Suppressor macrophage treated with lipopolysaccharide for 1 hour (primary cell): ENCODE results near the gene GALNT2.

Experiments
- DNase-seq, 3 donors: peaks; one replicate each; pipeline ENCODE4 v3.0.0-alpha.2; 2020 to 2022

The GALNT2 gene

DNA sequence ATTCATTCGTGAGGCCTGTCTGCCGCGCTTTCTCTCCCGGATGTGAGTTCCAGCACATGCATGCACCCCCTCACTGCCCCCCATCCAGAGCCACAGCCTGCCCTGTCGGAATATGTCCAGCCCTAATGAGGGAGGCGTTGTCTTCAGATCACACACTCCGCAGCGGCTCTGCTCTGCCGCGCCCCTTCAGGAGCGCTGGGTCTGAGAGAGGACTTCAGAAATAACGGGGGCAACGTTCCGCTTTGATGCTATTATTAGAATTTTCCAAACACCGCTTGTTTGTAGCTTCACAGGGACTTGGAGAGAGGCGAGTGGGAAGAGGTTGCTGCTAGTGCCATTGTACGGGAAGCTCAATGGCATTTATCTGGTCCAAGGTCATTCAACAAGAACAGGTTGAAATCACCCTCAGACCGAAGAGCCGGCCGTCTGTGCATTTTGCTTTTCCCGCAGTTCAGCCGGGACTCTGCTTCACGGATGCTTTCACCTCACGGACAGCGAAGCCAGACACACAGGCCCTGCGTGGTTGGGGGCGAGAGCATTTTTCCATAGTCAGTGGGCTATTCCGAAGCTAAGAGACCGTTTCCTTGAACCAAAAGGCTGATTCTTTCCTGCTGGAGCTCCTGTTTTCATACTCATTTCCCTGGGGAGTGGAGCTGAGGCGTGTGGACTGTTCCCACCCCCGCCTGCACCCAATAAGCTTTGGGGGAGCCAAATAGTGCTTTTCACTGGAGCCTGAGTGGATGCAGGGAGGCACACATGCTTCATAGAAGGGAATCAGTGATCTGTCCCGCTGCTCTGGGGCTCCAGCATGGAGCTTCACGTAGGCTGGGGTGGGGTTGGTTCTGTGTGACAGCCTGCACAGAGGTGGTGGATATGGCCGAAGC is 69.7 kb downstream of the GALNT2 start:
- DNase-seq, result no peak

DNA sequence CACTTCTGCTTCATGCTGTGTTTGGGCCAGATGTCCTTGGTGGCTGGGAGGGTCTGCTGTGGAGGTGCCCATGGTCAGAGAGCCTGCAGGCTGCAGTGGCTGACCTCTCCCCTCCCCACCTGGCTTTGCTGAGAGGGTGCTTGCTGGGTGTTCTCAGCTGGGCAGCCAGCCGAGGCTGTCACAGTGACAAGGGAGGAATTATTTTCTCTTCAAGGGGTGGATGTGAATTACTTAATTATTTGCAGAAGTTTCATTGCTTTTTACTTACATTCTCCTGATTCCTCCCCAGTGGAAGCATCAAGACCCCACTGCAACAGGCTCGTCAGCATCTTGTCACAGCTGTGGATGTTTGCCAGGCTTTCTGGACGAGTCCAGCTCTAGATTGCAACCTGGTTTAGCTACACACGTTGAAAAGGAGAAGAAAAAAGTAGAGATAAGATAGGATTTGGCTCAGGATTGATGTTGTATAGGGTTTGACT is 70.3 kb downstream of the GALNT2 start:
- DNase-seq, result no peak

DNA sequence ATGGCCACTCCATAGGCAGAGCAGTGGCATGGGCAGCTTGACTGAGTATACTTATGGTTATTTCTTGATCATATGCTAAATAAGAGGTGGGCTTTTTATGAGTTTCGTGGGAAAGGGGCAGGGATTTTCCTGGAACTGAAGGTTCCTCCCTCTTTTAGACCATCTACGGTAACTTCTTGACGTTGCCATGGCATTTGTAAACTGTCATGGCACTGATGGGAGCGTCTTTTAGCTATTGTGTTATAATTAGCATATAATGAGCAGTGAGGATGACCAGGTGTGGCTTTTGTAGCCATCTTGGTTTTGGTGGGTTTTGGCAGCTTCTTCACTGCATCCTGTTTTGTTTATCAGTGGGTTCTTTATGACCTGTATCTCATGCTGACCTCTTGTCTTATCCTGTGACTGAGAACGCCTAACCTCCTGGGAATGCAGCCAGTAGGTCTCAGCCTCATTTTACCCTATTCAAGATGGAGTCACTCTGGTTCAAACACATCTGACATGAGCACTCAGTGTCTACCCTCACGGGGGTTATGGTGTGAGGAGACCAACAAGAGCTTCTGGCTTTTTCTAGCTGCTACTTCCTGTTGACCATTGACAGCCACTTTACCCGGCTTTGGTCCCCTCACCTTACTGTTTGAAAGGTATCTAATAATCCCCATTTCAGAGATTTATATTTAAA is 71.7 kb downstream of the GALNT2 start:
- no peak for DNase-seq

DNA sequence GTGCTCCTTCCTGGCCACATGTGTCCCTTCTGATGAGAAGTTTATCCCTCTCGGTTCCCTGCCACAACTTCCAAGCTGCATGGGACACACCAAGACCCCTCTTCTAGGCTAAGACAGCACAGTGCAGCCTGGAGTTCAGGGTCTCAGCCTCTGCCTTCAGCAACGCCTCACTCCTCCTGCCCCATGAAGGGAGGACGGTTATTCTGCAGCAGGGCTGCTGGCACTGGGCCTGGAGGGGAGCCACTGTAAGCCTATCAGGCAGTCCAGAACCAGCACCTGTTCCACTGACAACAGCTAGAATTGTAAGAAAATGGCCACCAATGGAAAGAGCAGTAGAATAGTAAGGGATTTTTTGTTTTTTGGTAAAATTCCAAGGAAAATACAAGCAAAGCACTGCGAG is 72.3 kb downstream of the GALNT2 start:
- DNase-seq, result no peak

DNA sequence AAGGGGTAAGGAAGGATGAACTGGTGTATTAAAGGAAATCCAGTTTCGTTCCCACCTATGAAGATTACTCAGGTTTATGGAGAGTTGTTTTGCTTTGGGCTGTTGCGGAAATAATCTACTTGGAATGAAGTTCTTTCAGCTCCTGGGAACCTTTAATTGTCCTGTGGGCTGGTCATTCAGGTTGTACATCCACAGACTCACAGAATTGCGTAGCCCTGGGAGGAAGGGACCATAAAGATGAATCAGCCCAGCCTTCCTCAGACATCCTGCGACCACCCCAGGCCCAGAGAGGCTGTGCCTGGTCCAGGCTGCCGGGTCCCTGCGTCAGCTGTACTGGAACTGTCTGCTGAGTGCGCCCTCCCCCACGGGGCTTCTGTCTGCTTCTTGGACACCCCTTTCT is 72.7 kb downstream of the GALNT2 start:
- DNase-seq, result no peak

DNA sequence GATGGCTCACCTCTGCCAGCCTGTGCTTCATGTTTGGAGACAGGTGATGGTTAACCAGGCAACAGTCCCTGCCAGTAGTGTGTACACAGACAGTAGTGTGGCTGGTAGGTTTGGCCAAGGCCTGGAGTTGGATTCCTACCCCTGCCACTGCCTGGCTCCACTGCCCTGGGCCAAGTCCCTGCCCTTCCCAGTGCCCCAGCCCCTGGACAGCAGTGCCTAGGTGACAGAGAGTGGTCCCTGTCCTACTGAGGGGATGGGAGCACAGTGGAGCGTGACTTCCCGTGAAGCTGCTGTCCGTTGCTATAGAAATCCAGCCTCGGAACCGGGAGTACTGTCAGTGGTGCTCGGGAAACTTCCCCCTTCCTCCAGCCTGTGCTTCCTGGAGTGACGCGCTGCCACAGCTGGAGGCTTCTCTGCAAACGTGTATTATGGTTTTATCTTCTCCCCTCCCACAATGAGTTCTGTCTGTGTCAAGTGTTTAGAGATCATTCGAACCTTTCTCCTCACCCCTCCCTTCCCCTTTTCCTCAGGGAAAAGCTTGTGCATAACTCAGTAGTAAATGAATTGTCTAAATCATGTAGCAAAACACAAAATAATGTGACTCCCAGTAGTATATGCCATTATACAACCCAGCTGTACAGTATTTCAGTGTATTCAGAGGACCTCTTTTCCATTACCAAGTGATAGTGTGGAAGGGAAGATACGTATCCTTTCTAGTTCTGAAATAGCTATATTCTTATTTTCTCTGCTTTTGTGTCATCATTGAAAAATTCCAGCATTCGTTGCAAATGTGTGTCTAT is 73.4 kb downstream of the GALNT2 start:
- DNase-seq, result peak; percentile 40 to 55 (median 52)

DNA sequence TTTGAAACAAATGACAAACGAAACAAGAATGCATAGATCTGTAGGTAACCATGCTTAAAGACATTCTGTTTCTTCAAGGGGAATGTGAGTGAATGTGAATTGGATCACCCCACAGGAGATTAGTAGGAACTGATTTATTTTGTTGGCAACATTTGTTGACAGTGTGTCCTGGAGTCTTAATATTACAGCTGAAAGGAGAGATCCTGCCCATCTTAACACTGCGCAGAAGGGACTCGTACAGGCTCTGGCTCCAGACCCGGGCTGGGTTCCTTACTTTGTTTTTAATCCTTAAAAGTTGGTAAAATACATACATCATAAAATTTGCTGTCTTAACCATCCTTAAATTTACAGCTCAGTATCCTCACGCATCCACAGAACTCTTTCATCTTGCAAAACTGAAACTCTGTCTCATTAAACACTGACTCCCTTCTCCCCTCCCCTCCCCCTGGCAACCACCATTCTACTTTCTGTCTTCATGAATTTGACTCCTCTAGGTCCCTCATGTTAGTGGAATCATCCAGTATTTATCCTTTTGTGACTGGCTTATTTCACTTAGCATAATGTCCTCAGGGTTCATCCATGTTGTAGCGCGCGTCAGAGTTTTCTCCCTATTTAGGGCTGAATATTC is 74.1 kb downstream of the GALNT2 start:
- DNase-seq, result no peak

DNA sequence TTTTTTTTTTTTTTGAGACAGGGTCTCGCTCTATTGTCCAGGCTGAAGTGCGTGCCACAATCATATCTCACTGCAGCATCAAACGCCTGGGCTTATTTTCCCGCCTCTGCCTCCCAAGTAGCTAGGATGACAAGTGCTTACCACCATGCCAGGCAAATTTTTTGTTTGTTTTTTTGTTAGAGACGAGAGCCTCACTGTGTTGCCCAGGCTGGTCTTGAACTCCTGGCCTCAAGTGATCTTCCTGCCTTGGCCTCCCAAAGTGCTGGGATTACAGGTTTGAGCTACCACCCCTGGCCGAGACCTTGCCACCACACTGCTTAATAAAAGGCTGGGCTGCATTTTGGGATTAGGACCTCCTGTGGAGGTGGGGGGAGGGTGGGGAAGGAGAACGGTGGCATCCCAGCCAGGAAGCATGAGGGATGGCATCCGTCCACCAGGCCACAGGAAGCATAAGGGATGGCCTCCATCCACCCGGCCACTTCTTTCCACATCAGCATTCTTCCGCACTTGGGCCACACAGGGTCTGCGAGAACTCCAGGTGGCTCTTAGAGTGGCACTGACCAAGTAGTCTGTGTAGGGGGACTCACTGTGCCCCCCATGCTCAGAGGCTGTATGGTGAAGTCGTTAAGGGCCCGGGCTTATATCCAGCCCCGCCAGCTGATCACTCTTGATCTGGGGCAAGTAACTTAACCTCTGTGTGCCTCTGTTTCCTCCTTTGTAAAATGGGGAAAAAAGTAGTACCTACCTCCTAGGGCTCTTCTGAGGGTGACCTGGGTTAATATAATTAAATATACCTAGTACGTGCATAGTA is 75.0 kb downstream of the GALNT2 start:
- DNase-seq, result no peak

DNA sequence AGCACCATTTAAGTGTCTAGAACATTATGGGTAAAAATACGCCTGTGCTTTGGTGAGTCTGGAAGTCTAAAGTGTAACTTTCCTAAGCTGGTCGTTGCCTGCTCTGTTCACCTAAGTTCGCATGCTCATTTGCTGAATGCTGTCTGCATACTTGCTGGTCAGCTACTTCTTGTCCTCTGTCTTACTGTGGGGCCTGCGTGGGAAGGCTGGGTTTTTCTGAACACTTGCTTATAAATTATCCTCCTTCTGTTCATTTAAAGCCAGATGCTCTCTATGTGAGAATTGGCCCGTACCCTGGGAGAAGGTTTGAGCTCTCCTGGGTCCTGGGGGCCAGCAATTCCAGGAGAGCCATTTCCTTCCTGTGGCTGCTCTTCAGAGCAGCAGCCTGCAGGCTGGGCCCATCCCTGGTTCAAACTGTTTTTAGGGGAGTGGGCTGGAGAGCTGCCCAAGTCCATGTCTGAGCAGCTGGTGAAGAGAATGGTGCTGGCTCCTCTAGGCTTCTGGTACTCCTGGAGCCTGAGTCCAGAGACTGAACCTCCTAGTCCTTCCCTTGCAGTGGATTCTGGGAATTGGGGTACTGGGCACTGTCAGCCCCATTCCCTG is 75.7 kb downstream of the GALNT2 start:
- no peak for DNase-seq

DNA sequence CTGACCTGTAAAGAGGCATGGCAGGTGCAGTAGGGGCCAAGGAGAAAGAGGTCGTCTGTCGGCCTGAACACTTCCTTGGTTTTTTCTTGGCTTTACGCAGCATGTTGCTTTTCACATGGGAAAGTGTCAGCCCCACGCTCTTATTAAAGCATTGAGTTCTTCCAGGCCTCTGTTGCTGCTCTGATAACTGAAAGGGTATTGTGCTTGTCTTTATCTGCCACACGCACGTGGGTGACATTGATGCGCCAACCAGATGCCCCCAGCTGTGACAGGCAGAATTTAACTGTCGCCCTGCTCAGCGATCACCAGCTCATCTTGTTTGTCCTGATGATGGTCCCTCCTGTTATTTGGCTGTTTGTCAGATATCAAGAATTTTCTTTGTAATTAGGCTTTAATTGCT is 76.5 kb downstream of the GALNT2 start:
- no peak for DNase-seq

DNA sequence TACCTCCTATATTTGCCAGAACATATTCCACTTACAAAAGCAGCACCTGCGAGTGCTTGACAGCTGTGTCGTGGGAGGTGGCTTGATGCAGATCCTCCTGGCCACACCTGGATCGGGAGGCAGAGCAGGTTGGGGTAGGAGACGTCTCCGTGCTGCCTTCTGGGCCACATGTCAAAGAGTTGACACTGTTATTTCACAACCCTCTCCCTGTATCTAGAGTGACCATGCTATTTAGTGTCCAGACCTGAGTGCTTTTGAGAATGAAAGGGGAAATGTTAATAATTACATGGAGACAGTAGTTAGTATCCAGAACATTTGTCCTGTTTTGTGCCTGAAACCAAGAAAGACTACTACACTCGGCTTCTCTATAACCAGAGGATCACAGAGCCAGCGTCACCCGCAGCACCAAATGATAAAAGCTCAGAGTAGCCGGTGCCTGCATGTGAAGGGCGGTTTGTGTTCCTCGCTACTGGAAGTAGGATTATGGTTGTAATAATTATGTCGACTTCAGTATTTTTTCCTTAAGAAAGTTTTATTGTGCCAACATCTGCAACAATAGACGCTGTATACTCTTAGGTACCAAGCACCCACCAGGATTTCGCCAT is 77.1 kb downstream of the GALNT2 start:
- DNase-seq, result no peak

DNA sequence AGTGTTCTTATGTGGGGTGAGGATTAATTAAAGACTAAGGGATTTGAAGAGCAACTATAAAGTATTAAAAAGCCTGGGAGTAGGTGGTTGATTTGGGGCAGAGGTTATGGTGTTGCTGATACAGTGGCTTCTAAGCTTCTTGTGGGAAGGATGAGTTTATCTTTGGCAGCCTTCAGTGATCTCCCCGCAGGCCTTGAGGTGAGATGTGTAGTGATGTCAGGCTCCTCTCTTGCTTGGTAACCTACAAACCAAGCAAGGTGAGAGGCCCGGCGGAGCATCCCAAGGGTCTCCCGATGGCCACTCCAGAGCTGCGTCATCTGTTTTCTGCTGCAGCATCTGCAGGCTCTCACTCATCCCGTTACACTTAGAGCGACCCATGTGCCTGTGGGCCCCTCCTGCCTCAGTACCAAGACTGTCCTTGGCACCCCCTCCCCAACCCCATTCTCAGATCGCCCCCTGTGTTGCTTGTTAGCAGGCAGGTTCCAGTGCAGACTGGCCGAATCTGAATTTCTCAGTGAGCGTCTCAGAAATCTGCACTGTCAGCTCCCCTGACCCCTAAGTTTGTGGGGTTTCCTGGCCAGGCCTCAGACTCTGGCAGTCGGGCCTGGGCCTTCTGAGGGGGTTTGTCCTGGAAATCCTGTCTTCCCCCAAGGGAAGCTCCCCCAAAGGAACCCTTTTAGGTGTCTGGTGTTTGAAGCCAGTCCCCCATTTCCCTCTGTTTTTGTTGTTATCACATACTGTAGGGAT is 77.9 kb downstream of the GALNT2 start:
- no peak for DNase-seq

DNA sequence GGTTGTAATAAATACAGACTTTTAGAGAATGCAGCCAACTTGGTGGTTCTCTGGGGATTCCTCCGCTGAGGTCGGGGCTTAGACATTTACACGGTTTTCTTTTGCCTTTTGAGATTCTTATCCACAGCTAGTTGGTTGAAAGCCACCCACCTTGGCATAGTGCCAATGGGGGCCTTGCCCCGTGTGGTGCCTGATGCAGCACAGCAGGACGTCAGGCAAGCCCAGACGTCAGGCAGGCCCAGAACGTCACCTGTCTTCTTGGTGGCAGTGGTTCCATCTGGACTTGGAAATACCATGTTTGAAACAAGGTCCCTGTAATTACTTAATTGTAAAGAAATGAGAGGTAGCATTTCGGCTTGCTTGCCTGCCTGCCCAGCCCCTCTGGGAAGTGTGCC is 78.5 kb downstream of the GALNT2 start:
- peak in 1 of 3 donors; percentile 20 for DNase-seq

DNA sequence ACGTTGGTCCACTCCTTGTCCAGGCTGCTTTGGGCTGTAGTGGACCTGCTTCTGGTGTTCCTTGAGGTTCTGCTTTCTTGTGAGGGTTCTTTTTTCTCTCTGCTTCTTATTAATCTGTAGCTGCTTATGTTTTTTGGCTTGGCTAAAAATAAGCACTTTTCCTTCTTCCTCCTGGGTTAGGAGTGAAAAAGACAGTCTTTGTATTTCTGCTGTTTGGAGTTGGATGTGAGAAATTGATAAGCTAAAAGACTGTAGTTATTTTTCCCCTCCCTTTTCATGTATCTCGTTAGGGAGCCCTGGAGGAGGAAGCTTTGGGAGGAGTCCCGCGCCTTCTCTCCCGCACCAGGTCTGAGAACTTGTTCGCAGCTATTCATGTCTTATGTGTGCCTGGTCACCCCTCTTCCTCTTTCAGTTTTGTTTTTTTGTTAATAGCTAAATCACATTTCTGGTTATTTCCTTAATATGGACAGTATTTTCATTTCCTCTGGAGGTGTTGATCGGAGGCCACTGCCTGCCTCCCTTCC is 79.0 kb downstream of the GALNT2 start:
- DNase-seq, result peak; percentile 65 to 75 (median 67)

DNA sequence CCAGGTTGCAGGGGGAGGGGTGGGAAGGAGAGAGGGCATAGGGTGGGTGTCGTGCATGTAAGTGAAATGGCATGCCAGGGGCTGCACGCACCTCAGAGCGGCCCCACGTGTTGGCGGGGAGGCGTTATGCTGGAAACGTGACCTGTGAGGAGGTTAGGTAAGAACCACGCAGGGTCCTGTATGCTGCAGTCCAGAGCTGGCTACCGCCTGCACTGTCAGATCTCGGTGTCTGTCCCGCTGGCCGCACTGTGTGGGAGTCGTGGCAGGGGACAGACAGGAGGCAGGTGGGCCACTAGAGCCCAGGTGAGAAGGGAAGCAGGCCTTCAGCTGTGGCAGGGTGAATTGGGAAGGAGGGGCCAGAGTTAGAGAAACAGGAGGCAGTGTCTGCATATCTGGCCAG is 79.7 kb downstream of the GALNT2 start:
- no peak for DNase-seq

DNA sequence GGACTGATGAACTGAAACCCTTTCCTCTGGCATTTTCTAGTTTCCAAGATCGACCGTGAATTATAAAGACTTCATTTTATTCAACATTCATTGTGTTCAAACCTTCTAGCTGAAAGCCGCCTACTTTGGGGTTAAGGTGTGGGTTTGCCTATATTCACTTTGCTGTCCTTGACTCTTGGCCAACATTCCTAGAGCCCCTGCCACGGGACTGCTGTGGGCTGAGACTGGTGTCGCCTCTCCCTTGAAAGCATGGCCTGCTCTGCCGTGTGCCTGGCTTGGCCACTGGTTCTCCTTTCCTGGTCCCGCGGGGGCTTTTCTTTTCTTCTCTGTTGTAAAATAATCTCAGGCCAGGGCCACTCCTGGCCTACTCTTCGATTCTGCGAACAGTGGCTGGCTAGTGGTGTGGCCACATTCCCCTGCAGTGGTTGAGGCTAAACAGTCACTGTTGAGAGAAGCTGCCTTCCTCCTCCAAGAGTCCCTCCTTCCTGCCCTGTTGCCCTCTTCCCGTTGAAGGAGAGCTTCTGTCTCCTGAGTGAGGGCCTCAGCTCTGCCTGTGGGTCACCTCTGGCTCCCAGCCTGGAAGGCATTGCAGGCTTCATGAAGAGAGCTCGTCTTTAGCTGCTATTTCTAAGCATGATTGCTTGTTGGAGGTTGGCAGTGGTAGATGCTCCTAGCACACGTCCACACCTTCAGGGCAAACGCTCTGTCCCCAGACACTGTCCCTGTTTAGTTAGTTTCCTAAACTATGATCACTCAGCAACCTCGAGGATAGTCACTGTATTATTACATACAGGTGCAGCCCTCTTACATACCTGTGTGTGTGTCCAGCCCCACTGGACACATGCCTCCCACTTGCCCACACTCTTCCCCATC is 80.5 kb downstream of the GALNT2 start:
- DNase-seq, result no peak

DNA sequence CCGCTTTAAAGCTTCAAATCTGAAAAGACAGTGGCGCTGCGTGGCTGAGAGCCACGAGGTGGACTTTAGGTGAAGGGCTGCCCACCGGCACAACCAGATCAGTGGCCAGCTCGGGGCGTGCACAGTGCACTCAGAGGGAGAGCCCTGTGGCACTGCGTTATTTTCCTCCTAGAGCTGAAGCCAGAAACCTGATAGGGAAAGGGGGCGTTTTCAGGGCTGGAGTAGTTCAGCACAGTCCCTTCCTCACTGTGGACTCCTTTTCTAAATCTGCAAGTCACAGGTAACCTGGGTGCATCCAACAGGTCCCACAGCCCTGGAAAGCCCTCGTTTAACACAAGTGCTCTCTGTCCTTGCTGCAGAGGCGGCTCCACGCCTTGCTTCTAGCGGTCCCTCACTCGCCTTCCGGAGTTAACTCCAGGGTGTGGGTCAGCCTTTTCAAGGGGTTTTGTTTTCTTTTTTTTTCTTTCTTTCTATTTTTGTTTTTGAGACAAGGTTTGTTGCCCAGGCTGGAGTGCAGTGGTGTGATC is 81.2 kb downstream of the GALNT2 start:
- no peak for DNase-seq

DNA sequence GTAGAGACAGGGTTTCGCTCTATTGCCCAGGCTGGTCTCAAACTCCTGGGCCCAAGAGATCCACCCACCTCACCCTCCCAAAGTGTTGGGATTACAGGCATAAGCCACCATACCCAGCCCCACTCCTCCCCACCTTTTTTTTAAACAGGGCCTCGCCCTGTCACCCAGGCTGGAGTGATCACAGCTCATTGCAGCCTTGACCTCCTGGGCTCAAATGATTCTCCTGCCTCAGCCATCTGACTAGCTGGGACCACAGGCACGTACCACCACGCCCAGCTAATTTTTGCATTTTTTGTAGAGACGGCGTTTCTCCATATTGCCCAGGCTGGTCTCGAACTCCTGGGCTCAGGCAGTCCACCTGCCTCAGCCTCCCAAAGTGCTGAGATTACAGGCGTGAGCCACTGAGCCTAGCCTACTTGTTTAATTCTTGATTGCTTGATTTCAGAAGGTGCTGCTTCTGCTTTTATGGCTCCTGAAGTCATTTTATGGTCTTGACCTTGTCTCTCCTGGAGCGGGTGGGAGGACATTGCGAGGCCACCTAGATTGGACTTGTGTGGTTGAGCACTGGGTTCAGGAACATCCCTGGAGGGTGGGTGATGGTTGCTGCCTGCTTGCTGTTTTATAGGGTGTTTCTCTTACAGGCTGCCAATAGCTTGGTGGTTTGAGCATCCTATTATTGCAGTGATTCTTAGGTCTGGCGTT is 81.9 kb downstream of the GALNT2 start:
- no peak for DNase-seq
